HG03460 (cell line): ENCODE results near the gene COX4I1.

Source experiments
- ATAC-seq: cut with Tn5 transposase; IDR thresholded peaks from one replicate; pipeline ENCODE4 v1.9.1; 2021; ENCODE audit not compliant: unreplicated experiment

The COX4I1 gene

GRCh38 chr16:85765767-85766166 lies 33.7 kb upstream of the COX4I1 start:
- ATAC-seq, result no peak

- no peak for ATAC-seq
These were observed 32.0 kb upstream of the COX4I1 start for GRCh38 chr16:85767531-85767930.

DNA sequence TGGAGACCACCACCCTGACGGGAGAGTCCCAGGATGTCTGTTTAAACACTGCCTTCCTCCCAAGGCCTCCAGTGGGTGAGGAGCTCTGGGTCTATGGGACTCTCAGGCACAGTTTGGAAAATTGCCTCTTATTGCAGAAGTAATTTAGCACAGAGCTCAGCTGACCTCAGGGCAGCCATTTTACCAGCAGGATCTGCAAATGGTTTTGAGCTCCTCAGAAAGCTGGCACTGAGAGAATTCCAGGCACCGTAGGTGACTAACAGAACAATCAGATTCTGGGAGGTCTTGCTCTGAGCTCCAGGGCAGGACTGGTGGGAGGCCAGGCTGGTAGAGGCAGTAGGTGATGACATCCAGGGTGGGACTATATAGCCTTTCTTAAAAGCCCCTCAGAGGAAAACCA lies 31.3 kb upstream of the COX4I1 start:
- no peak for ATAC-seq

- ATAC-seq, result no peak
These were observed 28.8 kb upstream of the COX4I1 start for GRCh38 chr16:85770741-85771140.

DNA sequence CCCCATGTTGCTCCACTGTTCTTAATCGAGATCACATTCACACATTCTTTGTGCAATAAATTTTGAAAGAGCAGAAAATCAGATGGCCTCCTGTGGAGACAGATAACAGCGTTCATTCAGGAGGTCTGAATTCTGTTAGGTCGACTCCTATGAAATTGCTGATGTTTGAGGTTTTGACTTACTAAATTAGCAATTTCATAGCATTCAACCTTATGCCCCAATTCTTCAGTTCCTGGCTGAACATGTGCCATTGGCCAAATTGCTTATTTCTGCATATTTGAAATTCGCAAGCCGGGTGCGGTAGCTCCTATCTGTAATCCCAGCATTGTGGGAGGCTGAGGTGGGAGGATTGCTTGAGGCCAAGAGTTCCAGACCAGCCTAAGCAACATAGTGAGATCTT lies 26.5 kb upstream of the COX4I1 start:
- ATAC-seq, result no peak

GRCh38 chr16:85774136-85774535 lies 25.4 kb upstream of the COX4I1 start:
- no peak for ATAC-seq

- ATAC-seq, result no peak
These were observed 24.7 kb upstream of the COX4I1 start for GRCh38 chr16:85774811-85775210.

- ATAC-seq, result no peak
These were observed 21.7 kb upstream of the COX4I1 start for GRCh38 chr16:85777583-85778310.

DNA sequence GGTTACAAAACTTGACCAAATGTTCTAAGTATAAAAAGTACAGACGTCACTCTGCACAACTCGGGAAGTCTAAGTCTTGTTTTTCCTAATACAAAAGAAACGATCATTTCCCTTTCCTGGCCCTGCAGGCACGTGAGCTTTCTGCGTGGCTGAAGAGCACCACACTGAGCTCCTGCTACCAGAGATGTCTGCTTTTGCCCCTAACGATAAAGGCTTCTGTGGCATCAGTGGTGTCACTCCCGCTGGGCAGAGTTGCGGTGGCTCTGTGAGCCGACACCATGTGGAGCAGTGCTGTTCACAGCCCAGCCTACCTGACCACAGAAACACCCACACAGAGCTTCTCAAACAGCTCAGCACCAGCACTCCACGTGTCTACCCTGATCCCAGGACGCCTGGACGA lies 20.6 kb upstream of the COX4I1 start:
- ATAC-seq, result no peak

GRCh38 chr16:85780281-85780680 lies 19.2 kb upstream of the COX4I1 start:
- ATAC-seq, result no peak

DNA sequence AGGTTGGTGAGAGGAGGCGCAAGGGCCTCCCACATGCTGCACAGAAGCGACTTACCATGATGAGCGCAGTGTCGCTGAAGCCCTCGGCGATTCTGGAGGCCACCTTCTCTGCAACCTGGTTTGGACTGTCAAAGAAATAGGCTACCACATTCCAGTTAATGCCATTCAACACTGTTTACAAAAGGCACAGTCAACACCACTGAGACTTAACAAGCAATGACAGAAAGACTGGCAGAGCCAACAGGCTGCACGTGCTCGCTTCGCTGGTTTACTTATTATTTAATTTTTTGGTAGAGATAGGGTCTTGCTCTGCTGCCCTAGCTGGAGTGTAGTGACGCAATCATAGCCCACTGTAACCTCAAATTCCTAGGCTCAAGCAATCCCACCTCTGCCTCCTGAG lies 18.3 kb upstream of the COX4I1 start:
- ATAC-seq, result no peak

- ATAC-seq, result no peak
These were observed 17.7 kb upstream of the COX4I1 start for GRCh38 chr16:85781695-85782370.

GRCh38 chr16:85782451-85782850 lies 17.0 kb upstream of the COX4I1 start:
- ATAC-seq, result no peak

DNA sequence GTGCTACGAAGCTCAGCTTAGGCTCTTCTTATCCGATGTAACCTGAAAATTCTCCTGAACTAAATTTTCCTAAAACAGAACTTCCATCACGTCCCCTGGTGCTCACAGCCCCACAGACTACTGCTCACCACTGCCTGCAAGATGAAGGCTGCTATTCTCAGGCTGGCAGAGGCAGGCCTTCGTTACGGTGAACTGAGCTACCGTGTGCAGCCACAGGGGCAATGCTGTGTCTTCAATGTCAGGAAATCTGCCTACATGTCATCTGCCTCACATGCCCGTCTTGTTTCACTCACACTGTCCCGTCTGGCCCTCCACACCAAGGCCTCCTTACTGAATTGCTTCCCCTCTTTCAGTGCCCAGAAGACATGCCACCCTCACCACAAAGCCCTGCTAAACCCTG lies 16.1 kb upstream of the COX4I1 start:
- no peak for ATAC-seq

- no peak for ATAC-seq
These were observed 14.7 kb upstream of the COX4I1 start for GRCh38 chr16:85784813-85785212.

- no peak for ATAC-seq
These were observed 13.6 kb upstream of the COX4I1 start for GRCh38 chr16:85785927-85786326.

DNA sequence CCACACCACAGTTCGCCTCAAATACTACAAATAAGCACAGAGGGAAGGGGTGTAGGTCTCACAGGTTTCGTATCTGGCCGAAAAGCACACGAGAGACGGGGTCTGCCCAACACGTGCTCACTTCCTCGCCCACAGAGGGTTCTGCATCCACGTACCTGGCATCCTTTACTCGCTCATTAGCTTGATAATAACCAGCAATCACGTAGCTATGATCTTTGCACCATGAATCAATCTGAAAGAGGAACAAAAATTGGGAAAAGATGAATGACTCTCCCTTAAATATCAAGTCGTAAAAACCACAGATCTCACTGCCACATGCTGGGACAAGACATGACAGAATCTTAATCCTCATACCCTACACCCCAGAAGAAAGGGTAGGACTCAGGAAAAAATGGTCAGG lies 10.7 kb upstream of the COX4I1 start:
- no peak for ATAC-seq

DNA sequence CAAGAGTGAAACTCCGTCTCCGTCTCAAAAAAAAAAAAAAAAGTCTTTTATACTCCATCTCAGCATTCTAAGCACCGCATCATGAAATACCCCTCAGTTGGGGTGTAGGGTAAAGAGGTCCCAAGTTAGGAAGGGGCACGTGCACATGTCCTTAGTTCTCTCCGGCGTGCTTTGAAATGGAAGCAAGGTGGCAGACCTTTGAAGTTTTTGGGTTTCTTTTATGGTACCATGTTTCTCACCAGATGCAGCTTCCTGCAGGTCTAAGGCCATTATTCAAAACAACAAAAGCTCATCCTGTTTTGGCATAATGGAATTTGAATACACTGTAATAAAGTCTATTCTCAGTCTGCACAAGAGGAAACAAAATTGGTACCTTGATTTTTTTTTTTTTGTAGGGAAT lies 9.7 kb upstream of the COX4I1 start:
- no peak for ATAC-seq

GRCh38 chr16:85793662-85794298 lies 5.7 kb upstream of the COX4I1 start:
- no peak for ATAC-seq

- no peak for ATAC-seq
These were observed 4.8 kb upstream of the COX4I1 start for GRCh38 chr16:85794696-85795095.

DNA sequence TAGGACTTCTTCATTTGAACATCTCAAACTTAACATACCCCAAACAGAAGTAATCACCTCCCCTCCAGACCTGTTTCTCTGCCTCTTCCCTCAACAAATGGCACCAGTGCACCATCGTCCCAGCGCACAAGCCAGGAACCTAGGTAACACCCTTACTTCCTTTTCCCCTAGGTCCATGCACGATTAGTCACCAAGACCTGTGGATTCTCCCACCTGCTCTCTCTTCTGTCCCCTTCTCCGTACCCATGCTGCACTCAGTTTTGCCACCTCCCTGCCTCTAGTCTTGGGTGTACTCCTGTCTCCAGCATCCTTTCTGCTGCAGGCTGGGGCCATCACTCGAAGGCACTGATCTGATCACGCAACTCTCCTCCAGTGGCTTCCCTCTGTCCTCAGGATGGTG lies 3.3 kb upstream of the COX4I1 start:
- ATAC-seq, result no peak

DNA sequence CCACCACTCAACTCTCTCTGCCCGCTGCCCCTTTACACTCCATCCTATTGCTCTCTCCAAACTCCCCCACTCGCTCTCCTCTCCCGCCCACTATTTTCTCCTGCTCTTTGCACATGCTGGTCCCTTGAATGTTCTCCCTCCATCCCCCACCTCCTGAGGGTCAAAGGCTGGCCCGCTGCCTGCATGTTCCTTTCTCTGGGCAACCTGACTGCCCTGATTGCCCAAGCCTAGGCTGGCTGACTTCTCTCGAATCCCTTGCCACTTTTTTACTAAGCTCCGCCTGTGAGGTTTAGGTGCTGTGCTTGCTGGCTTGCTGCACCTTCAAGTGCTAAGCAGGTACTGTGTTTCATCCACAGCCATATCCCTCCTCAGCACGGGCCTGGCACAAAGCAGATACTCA lies 2.9 kb upstream of the COX4I1 start:
- no peak for ATAC-seq
